Peyer's patch (tissue), 4 donors: ENCODE results near the gene SASH1. TPM values are rescaled to one million over a fixed set of nuclear protein-coding genes. Genes with fewer than 3 reads are reported as not detected.

Experiments used
- DNase-seq, 3 donors: peaks; one replicate each; pipeline ENCODE4 v3.0.0-alpha.2; 2017 to 2019
- H3K27ac ChIP-seq, 4 donors: fragments of 200-600 bp; sonication (generic); one replicate each; pipeline ENCODE4 v1.5.1; 2016 to 2019
- H3K27me3 ChIP-seq, 2 donors: fragments of 200-600 bp; sonication (generic); one replicate each; pipeline ENCODE4 v1.5.1; 2019
- H3K36me3 ChIP-seq, 3 donors: fragments of 200-600 bp; sonication (generic); one replicate each; pipeline ENCODE4 v1.5.1; 2016 to 2019
- H3K4me1 ChIP-seq, 4 donors: fragments of 200-600 bp; sonication (generic); one replicate each; pipeline ENCODE4 v1.5.1; 2016 to 2019
- H3K4me3 ChIP-seq, 4 donors: fragments of 200-600 bp; sonication (generic); 1 replicate in 3 of 4; 2 replicates in 1 of 4; pipeline ENCODE4 v1.5.1; 2016 to 2019; ENCODE audit warnings: mild to moderate bottlenecking in 1 of 4
- H3K9me3 ChIP-seq, 4 donors: fragments of 200-600 bp; sonication (generic); one replicate each; pipeline ENCODE4 v1.5.1; 2016 to 2019; ENCODE audit warnings: mild to moderate bottlenecking in 1 of 4
- CTCF ChIP-seq, 6 experiments: fragments of 450-650 bp in 4 of 6; fragments of 200-600 bp in 2 of 6; sonication (generic) in 1 of 6; IDR thresholded peaks; one replicate each; pipeline ENCODE4 v1.5.1; 2017 to 2019; ENCODE audit warnings: antibody characterized with exemption in 6 of 6, mild to moderate bottlenecking in 3 of 6, moderate library complexity in 1 of 6
- POLR2A ChIP-seq, 2 donors: fragments of 450-650 bp; IDR thresholded peaks; one replicate each; pipeline ENCODE4 v1.5.1; 2017; ENCODE audit warnings: antibody characterized with exemption in 2 of 2, mild to moderate bottlenecking in 2 of 2, moderate library complexity in 2 of 2
- total RNA-seq, 4 donors: library from RNA; depleted of rRNA; stranded (reverse); fragments of >200 nt; gene quantifications; one replicate each; pipeline ENCODE4 v1.1.0, GENCODE V29; 2016

Gene SASH1
- total RNA-seq, 4 donors from 2014 or later, result 17.2 to 141 (median 38.1) TPM

- no peak overlapping the region for H3K27ac ChIP-seq
- TF ChIP-seq CTCF (IDR thresholded peaks at IDR 0.05), result no peak
- no peak for TF ChIP-seq POLR2A (IDR thresholded peaks at IDR 0.05)
- no peak for DNase-seq
- H3K9me3 ChIP-seq, result no peaks in the 10 kb centered on the region
- H3K27me3 ChIP-seq, result no peaks in the 10 kb centered on the region
- no peaks in the 10 kb centered on the region for H3K36me3 ChIP-seq
- no peak overlapping the region for H3K4me3 ChIP-seq
- H3K4me1 ChIP-seq, result no peaks in the 10 kb centered on the region
These were observed 16.6 kb downstream of the SASH1 start for GRCh38 chr6:148359228-148359627.

- H3K36me3 ChIP-seq, result no peaks in the 10 kb centered on the region
- H3K9me3 ChIP-seq, result no peaks in the 10 kb centered on the region
- no peaks in the 10 kb centered on the region for H3K27me3 ChIP-seq
- no peak for DNase-seq
- peaks cover 0 to 4% (median 0%) of the 10 kb centered on the region in 4 donors for H3K4me1 ChIP-seq
- peak overlapping the region in 2 of 4 donors; percentile 23 to 38 for H3K27ac ChIP-seq
- no peak for TF ChIP-seq POLR2A (IDR thresholded peaks at IDR 0.05)
- TF ChIP-seq CTCF (IDR thresholded peaks at IDR 0.05), result no peak
- H3K4me3 ChIP-seq, result no peak overlapping the region
These were observed 21.6 kb downstream of the SASH1 start for GRCh38 chr6:148364056-148364824.

- H3K27ac ChIP-seq, result peak overlapping the region in 2 of 4 donors; percentile 23 to 38
- no peak for DNase-seq
- TF ChIP-seq POLR2A (IDR thresholded peaks at IDR 0.05), result no peak
- no peak for TF ChIP-seq CTCF (IDR thresholded peaks at IDR 0.05)
These were observed 22.4 kb downstream of the SASH1 start for GRCh38 chr6:148365041-148365440.

GRCh38 chr6:148367411-148368024, 24.9 kb downstream of the SASH1 start:
- DNase-seq, result peak in 1 of 3 donors; percentile 54
- Histone ChIP-seq H3K4me1 (peaks cover 0 to 4% (median 0%) of the 10 kb centered on the region in 4 donors), H3K27me3 (no peaks in the 10 kb centered on the region), H3K27ac (peak overlapping the region in 2 of 4 donors; percentile 56 to 66), H3K4me3 (no peak overlapping the region), H3K9me3 (no peaks in the 10 kb centered on the region), H3K36me3 (no peaks in the 10 kb centered on the region)
- TF ChIP-seq CTCF (IDR thresholded peaks at IDR 0.05) (no peak), POLR2A (IDR thresholded peaks at IDR 0.05) (no peak)

More at GRCh38 chr6:148365041-148365440, 22.4 kb downstream of the SASH1 start:
- H3K4me1 ChIP-seq, result peaks cover 0 to 4% (median 0%) of the 10 kb centered on the region in 4 donors
- H3K27me3 ChIP-seq, result no peaks in the 10 kb centered on the region
- H3K36me3 ChIP-seq, result no peaks in the 10 kb centered on the region
- no peaks in the 10 kb centered on the region for H3K9me3 ChIP-seq
- no peak overlapping the region for H3K4me3 ChIP-seq

GRCh38 chr6:148370176-148370575, 27.5 kb downstream of the SASH1 start:
- Histone ChIP-seq H3K4me1 (peaks cover 0 to 4% (median 0%) of the 10 kb centered on the region in 4 donors), H3K9me3 (no peaks in the 10 kb centered on the region), H3K27me3 (no peaks in the 10 kb centered on the region), H3K4me3 (no peak overlapping the region), H3K27ac (no peak overlapping the region), H3K36me3 (no peaks in the 10 kb centered on the region)
- no peak for DNase-seq
- TF ChIP-seq POLR2A (IDR thresholded peaks at IDR 0.05) (no peak), CTCF (IDR thresholded peaks at IDR 0.05) (no peak)
